K562 (cell line): ENCODE data around the gene ACTN3. TPM values are rescaled to one million over a fixed set of nuclear protein-coding genes. Genes with fewer than 3 reads are reported as not detected.
A peak's percentile ranks its signal among the peaks of the same experiment; 100 is the strongest.

Experiments
- ELF2 ChIP-seq: fragments of 250-450 bp; sonication (Bioruptor Pico); IDR thresholded peaks from 2 replicates; pipeline ENCODE4 v1.5.0; 2021; ENCODE audit warnings: mild to moderate bottlenecking
- ETS2 ChIP-seq: IDR thresholded peaks from 2 replicates; pipeline ENCODE4 v1.6.1; 2016; ENCODE audit warnings: borderline replicate concordance, missing genetic modification characterization, mild to moderate bottlenecking, moderate library complexity, missing compliant biosample characterization; ENCODE audit not compliant: poor library complexity, severe bottlenecking
- MTA1 ChIP-seq: fragments of 450-650 bp; IDR thresholded peaks from 2 replicates; pipeline ENCODE4 v1.6.1; 2017; ENCODE audit warnings: borderline replicate concordance
- SRSF7 ChIP-seq: fragments of 200-400 bp; formaldehyde crosslinking; optimal IDR thresholded peaks from 2 replicates; pipeline ENCODE3; 2017; ENCODE audit warnings: mild to moderate bottlenecking, low read depth, low read length
- ZNF212 ChIP-seq: fragments of 450-650 bp; formaldehyde crosslinking; IDR thresholded peaks from 2 replicates; pipeline ENCODE4 v1.4.0; 2020; ENCODE audit warnings: mild to moderate bottlenecking
- ZNF431 ChIP-seq: sonication (generic); formaldehyde crosslinking; IDR thresholded peaks from 2 replicates; pipeline ENCODE4 v1.8.0; 2022; ENCODE audit warnings: mild to moderate bottlenecking, missing genetic modification reagents
- polyA plus RNA-seq, 8 experiments: library from polyadenylated mRNA; depleted of rRNA in 4 of 8; stranded (reverse) in 5 of 8; unstranded in 3 of 8; fragments of >200 nt; fragmentation: Nextera tagmentation in 2 of 8; fragmentation: Illumina TruSeq in 1 of 8; extraction: Ambion mirVana in 2 of 8; extraction: Trizol in 1 of 8; gene quantifications; 2 replicates each; pipeline versions ENCODE4 v1.2.1 to v1.2.3, GENCODE V29; 2011 to 2014; ENCODE audit warnings: inconsistent platforms in 1 of 8, missing spikeins in 1 of 8
- total RNA-seq, 7 experiments: library from RNA; depleted of rRNA in 6 of 7; stranded (reverse); fragments of >200 nt in 6 of 7; fragmentation: Illumina TruSeq in 2 of 7; extraction: Trizol in 2 of 7; gene quantifications; 2 replicates each; pipeline versions ENCODE4 v1.2.1 to v1.2.3, GENCODE V29; 2011 to 2021; ENCODE audit warnings: low replicate concordance in 1 of 7
- TF ChIP-seq, protein P1 (sequence below), 2 experiments: fragments of 450-650 bp in 1 of 2; sonication (generic) in 1 of 2; formaldehyde crosslinking in 1 of 2; IDR thresholded peaks; 2 replicates each; pipeline versions ENCODE4 v1.7.1 to v1.9.0; 2016 to 2022; ENCODE audit warnings: inconsistent platforms in 1 of 2, mild to moderate bottlenecking in 1 of 2, missing genetic modification reagents in 1 of 2
- TF ChIP-seq, protein P2 (sequence below): fragments of 250-450 bp; sonication (Bioruptor Pico); IDR thresholded peaks from 2 replicates; pipeline ENCODE4 v1.8.0; 2022; ENCODE audit warnings: inconsistent platforms
- TF ChIP-seq, protein P3 (sequence below): fragments of 450-650 bp; formaldehyde crosslinking; IDR thresholded peaks from 2 replicates; pipeline ENCODE4 v1.4.0; 2020; ENCODE audit warnings: mild to moderate bottlenecking, moderate library complexity
- TF ChIP-seq, protein P4 (sequence below), 2 experiments: IDR thresholded peaks in 1 of 2; conservative IDR thresholded peaks in 1 of 2; 2 replicates each; pipeline ENCODE4 v1.6.1; 2016; ENCODE audit warnings: low read depth in 2 of 2, mild to moderate bottlenecking in 1 of 2, missing compliant biosample characterization in 1 of 2, missing genetic modification characterization in 1 of 2, moderate library complexity in 1 of 2

Gene ACTN3
- total and polyA plus RNA-seq, 9 of the 15 experiments (the other 6 are each of a cell fraction or from before 2014, with no cell fraction given): not detected

DNA sequence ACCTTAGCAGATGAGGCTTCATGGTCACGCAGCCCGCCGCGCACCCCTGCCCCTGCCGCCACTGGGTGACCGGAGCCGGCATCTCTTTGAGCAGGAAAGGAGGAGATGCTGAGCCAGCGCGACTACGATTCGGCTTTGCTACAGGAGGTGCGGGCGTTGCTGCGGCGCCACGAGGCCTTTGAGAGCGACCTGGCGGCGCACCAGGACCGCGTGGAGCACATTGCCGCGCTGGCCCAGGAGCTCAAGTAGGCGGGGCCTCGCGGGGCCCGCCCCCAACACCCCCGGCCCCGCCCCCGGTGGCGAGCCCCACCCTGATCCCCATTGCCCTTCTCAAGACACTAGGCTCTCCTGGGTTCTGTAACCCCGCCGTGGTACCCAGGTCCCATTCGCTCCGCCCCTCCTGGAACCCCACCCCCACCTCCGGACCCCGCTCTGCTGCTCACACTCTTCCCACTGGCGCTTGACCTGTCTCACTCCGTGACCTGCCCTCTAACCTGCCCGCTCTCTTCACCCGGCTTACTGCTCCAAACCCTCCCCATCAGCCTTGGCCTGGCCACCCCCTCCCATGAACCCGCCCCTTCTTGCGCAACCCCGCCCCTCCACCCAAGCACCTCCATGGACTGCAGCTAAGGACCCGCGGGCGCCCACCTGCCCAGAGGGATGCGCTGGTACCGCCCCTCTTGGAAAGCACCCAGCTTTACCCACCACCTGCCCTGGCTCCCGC lies 12.6 kb downstream of the ACTN3 start (continued):
- TF ChIP-seq ZNF212: no peak
- TF ChIP-seq, protein P1, sequence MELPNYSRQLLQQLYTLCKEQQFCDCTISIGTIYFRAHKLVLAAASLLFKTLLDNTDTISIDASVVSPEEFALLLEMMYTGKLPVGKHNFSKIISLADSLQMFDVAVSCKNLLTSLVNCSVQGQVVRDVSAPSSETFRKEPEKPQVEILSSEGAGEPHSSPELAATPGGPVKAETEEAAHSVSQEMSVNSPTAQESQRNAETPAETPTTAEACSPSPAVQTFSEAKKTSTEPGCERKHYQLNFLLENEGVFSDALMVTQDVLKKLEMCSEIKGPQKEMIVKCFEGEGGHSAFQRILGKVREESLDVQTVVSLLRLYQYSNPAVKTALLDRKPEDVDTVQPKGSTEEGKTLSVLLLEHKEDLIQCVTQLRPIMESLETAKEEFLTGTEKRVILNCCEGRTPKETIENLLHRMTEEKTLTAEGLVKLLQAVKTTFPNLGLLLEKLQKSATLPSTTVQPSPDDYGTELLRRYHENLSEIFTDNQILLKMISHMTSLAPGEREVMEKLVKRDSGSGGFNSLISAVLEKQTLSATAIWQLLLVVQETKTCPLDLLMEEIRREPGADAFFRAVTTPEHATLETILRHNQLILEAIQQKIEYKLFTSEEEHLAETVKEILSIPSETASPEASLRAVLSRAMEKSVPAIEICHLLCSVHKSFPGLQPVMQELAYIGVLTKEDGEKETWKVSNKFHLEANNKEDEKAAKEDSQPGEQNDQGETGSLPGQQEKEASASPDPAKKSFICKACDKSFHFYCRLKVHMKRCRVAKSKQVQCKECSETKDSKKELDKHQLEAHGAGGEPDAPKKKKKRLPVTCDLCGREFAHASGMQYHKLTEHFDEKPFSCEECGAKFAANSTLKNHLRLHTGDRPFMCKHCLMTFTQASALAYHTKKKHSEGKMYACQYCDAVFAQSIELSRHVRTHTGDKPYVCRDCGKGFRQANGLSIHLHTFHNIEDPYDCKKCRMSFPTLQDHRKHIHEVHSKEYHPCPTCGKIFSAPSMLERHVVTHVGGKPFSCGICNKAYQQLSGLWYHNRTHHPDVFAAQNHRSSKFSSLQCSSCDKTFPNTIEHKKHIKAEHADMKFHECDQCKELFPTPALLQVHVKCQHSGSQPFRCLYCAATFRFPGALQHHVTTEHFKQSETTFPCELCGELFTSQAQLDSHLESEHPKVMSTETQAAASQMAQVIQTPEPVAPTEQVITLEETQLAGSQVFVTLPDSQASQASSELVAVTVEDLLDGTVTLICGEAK (IDR thresholded peaks at IDR 0.05): no peak
- TF ChIP-seq, protein P1 (CRISPR knock-in tag; IDR thresholded peaks at IDR 0.05): no peak
- TF ChIP-seq, protein P2, sequence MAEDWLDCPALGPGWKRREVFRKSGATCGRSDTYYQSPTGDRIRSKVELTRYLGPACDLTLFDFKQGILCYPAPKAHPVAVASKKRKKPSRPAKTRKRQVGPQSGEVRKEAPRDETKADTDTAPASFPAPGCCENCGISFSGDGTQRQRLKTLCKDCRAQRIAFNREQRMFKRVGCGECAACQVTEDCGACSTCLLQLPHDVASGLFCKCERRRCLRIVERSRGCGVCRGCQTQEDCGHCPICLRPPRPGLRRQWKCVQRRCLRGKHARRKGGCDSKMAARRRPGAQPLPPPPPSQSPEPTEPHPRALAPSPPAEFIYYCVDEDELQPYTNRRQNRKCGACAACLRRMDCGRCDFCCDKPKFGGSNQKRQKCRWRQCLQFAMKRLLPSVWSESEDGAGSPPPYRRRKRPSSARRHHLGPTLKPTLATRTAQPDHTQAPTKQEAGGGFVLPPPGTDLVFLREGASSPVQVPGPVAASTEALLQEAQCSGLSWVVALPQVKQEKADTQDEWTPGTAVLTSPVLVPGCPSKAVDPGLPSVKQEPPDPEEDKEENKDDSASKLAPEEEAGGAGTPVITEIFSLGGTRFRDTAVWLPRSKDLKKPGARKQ (CRISPR knock-in tag): peak; percentile 98
- no peak for TF ChIP-seq MTA1
- no peak for TF ChIP-seq SRSF7
- no peak for TF ChIP-seq ETS2
- peak; percentile 87 for TF ChIP-seq ZNF431 (CRISPR knock-in tag)
- TF ChIP-seq, protein P3, sequence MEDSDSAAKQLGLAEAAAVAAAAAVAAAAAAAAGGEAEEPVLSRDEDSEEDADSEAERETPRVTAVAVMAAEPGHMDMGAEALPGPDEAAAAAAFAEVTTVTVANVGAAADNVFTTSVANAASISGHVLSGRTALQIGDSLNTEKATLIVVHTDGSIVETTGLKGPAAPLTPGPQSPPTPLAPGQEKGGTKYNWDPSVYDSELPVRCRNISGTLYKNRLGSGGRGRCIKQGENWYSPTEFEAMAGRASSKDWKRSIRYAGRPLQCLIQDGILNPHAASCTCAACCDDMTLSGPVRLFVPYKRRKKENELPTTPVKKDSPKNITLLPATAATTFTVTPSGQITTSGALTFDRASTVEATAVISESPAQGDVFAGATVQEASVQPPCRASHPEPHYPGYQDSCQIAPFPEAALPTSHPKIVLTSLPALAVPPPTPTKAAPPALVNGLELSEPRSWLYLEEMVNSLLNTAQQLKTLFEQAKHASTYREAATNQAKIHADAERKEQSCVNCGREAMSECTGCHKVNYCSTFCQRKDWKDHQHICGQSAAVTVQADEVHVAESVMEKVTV (CRISPR knock-in tag): no peak
- TF ChIP-seq, protein P4, sequence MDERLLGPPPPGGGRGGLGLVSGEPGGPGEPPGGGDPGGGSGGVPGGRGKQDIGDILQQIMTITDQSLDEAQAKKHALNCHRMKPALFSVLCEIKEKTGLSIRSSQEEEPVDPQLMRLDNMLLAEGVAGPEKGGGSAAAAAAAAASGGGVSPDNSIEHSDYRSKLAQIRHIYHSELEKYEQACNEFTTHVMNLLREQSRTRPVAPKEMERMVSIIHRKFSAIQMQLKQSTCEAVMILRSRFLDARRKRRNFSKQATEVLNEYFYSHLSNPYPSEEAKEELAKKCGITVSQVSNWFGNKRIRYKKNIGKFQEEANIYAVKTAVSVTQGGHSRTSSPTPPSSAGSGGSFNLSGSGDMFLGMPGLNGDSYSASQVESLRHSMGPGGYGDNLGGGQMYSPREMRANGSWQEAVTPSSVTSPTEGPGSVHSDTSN (CRISPR knock-in tag; IDR thresholded peaks at IDR 0.05; ENCODE audit: low read depth): no peak
- TF ChIP-seq, protein P4 (tag; conservative IDR thresholded peaks at IDR 0.05; ENCODE audit: low read depth): no peak
- no peak for TF ChIP-seq ELF2 (CRISPR knock-in tag)
